Chondrocyte (in vitro differentiated cells): ENCODE measurements around the gene EPC2. TPM values are rescaled to one million over a fixed set of nuclear protein-coding genes. Genes with fewer than 3 reads are reported as not detected.
A peak's percentile ranks its signal among the peaks of the same experiment; 100 is the strongest.

Experiments
- DNase-seq: peaks from one replicate; pipeline ENCODE4 v3.0.0; 2021; ENCODE audit warnings: mixed read lengths, low spot score
- H3K27ac Mint-ChIP-seq: one replicate; pipeline ENCODE4 v1.8.0; 2021; ENCODE audit warnings: mild to moderate bottlenecking, moderate library complexity, mixed read lengths; ENCODE audit not compliant: unreplicated experiment
- H3K27me3 Mint-ChIP-seq: 2 replicates; pipeline ENCODE4 v1.8.0; 2021; ENCODE audit warnings: low read depth, mixed read lengths
- H3K36me3 Mint-ChIP-seq: 2 replicates; pipeline ENCODE4 v1.8.0; 2021; ENCODE audit warnings: low read depth, mixed read lengths
- H3K4me1 Mint-ChIP-seq: 2 replicates; pipeline ENCODE4 v1.8.0; 2021; ENCODE audit warnings: low read depth, mild to moderate bottlenecking, mixed read lengths
- H3K4me3 Mint-ChIP-seq: one replicate; pipeline ENCODE4 v1.8.0; 2021; ENCODE audit warnings: mild to moderate bottlenecking, moderate library complexity, mixed read lengths; ENCODE audit not compliant: unreplicated experiment
- H3K9me3 Mint-ChIP-seq: 2 replicates; pipeline ENCODE4 v1.8.0; 2021; ENCODE audit warnings: low read depth, mixed read lengths
- total RNA-seq: library from RNA; stranded (reverse); gene quantifications from 3 replicates; pipeline ENCODE4 v1.2.1, GENCODE V29; 2021
- TF ChIP-seq, protein P1 (sequence below): fragments of 200-600 bp; sonication (generic); IDR thresholded peaks from 2 replicates; pipeline ENCODE4 v1.5.0; 2021; ENCODE audit warnings: antibody characterized with exemption, mild to moderate bottlenecking, moderate library complexity

The EPC2 gene
- total RNA-seq, 1 donor from 2014 or later, result 23.8 TPM

DNA sequence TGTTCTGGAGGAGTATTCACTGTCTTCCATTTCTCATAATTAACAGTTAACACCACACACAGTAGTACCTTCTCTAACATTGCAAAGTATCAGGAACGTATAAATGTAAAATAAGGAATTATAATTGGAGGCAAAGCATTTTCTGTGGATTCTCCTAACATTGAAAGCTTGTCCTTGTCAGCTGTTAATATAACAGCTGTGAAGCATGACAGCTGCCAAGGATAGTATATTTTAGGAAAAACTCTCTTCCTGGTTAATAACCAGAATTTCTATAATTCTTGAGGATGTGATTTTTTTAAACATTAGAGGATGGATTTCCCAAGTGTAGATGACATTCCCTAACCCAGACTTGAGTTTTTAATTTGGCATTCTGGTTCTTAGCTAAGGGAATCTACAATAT lies 110.3 kb downstream of the EPC2 start:
- TF ChIP-seq, protein P1, sequence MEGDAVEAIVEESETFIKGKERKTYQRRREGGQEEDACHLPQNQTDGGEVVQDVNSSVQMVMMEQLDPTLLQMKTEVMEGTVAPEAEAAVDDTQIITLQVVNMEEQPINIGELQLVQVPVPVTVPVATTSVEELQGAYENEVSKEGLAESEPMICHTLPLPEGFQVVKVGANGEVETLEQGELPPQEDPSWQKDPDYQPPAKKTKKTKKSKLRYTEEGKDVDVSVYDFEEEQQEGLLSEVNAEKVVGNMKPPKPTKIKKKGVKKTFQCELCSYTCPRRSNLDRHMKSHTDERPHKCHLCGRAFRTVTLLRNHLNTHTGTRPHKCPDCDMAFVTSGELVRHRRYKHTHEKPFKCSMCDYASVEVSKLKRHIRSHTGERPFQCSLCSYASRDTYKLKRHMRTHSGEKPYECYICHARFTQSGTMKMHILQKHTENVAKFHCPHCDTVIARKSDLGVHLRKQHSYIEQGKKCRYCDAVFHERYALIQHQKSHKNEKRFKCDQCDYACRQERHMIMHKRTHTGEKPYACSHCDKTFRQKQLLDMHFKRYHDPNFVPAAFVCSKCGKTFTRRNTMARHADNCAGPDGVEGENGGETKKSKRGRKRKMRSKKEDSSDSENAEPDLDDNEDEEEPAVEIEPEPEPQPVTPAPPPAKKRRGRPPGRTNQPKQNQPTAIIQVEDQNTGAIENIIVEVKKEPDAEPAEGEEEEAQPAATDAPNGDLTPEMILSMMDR, result no peak
- Mint-ChIP-seq H3K4me3 (no peak overlapping the region), H3K36me3 (no peaks in the 10 kb centered on the region), H3K9me3 (no peaks in the 10 kb centered on the region), H3K27ac (no peak overlapping the region), H3K27me3 (no peaks in the 10 kb centered on the region), H3K4me1 (peaks cover 23% of the 10 kb centered on the region)
- no peak for DNase-seq

DNA sequence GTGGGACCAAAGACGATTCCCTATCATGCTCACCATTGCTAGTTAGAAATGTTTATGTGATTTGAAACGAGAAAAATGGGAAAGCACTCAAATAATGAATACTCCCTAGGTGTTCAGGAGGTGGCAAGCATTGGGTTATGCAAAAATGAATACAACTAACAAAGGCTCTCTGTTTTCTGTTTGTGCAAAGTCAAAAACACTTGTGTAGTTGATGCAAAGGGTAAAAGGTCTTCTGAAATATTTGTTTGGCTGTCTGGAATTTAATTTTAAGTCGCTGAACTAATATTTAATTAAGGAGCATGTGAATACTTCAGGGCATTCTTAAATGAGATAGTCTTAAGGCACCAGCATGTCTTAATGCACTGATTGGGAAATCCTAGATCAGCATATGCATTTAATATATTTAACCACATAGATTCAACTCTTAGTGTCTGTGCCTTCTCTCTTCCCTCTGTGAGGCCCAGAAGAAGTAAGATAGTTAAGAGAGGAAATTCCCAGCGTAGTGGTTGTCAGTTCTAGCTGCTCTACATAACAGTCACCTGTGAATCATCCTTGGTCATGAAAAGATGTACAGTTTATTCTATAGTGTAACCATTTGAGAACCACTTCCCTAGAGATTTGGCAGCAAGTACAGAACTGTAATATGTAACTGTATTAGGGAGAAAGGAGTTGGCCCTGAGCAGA lies 111.9 kb downstream of the EPC2 start:
- Mint-ChIP-seq H3K9me3 (no peaks in the 10 kb centered on the region), H3K4me1 (peaks cover 23% of the 10 kb centered on the region), H3K36me3 (no peaks in the 10 kb centered on the region), H3K27me3 (no peaks in the 10 kb centered on the region), H3K27ac (peak overlapping the region; percentile 49), H3K4me3 (no peak overlapping the region)
- TF ChIP-seq, protein P1, result no peak
- no peak for DNase-seq

DNA sequence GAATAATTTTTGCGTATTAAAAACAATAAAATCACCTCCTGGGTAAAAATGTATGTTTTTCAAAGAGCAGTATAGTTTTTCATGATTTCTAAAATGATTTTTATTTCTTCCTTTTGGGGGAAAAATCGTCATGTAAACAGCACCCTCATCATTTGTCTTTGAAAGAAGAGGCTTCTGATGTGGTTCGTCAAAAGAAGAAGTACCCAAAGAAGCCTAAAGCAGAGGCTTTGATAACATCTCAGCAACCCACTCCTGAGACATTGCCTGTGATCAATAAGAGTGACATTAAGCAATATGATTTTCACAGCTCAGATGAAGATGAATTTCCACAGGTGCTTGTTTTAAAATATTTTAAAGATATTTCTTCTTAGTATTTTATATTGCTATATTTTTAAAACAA lies 120.3 kb downstream of the EPC2 start:
- Mint-ChIP-seq H3K4me3 (no peak overlapping the region), H3K36me3 (peaks cover 7% of the 10 kb centered on the region), H3K27ac (no peak overlapping the region), H3K4me1 (no peaks in the 10 kb centered on the region), H3K27me3 (no peaks in the 10 kb centered on the region), H3K9me3 (no peaks in the 10 kb centered on the region)
- no peak for DNase-seq
- TF ChIP-seq, protein P1, result no peak

DNA sequence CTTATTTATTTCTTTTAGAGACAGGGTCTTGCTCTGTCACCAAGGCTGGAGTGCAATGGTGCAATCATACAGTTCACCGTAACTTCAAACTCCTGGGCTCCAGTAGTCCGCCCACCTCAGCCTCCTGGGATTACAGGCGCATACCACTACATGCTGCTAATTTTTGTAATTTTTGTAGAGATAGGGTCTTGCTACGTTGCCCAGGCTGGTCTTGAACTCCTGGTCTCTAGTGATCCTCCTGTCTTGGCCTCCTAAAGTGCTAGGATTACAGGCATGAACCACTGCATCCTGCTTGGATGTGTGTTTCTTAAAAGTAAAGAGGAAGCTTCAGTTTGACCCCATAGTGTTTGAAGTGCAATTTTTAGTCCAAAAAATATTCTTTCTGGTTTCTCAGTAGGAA lies 125.5 kb downstream of the EPC2 start:
- Mint-ChIP-seq H3K27me3 (no peaks in the 10 kb centered on the region), H3K27ac (no peak overlapping the region), H3K36me3 (peaks cover 13% of the 10 kb centered on the region), H3K4me3 (no peak overlapping the region), H3K9me3 (no peaks in the 10 kb centered on the region), H3K4me1 (no peaks in the 10 kb centered on the region)
- DNase-seq, result no peak
- TF ChIP-seq, protein P1, result no peak

DNA sequence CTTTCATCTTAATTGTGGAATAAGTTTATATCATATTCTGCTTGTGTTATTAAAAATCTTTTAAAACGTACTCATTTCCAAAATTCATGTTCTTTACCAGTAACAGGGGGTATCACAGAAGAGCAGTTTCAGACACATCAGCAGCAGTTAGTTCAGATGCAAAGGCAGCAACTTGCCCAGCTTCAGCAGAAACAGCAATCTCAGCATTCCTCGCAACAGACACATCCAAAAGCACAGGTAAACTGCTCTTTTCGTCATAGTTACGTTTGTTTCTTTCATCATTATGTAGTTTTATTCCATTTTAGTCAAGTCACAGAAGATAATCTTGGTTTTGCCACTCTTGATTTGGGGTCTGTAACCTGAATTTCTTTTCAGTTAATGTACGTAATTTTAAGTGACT lies 137.0 kb downstream of the EPC2 start:
- H3K4me3 Mint-ChIP-seq, result no peak overlapping the region
- H3K9me3 Mint-ChIP-seq, result no peaks in the 10 kb centered on the region
- peaks cover 20% of the 10 kb centered on the region for H3K36me3 Mint-ChIP-seq
- H3K4me1 Mint-ChIP-seq, result no peaks in the 10 kb centered on the region
- DNase-seq, result no peak
- TF ChIP-seq, protein P1, result no peak
- H3K27me3 Mint-ChIP-seq, result no peaks in the 10 kb centered on the region
- no peak overlapping the region for H3K27ac Mint-ChIP-seq
